Fibroblast of lung (primary cell): ENCODE data around the gene SEMA7A. TPM values are rescaled to one million over a fixed set of nuclear protein-coding genes. Genes with fewer than 3 reads are reported as not detected.

Experiments
- DNase-seq, 2 donors: peaks; one replicate each; pipeline versions ENCODE4 v3.0.0 to v3.0.0-alpha.2; 2010; ENCODE audit warnings: low read depth in 2 of 2
- H2AFZ ChIP-seq: 2 replicates; pipeline ENCODE4 v1.5.1; 2012; ENCODE audit warnings: low read length, control low read depth, inconsistent platforms
- H3K27ac ChIP-seq: 2 replicates; pipeline ENCODE4 v1.5.1; 2011; ENCODE audit warnings: low read length, control low read depth; ENCODE audit not compliant: insufficient read depth
- H3K27me3 ChIP-seq: 2 replicates; pipeline ENCODE4 v1.5.1; 2011; ENCODE audit warnings: mild to moderate bottlenecking, low read length; ENCODE audit not compliant: control insufficient read depth, insufficient read depth
- H3K36me3 ChIP-seq: 2 replicates; pipeline ENCODE4 v1.5.1; 2011; ENCODE audit warnings: low read length; ENCODE audit not compliant: control insufficient read depth, insufficient read depth
- H3K4me1 ChIP-seq: 2 replicates; pipeline ENCODE4 v1.5.1; 2011; ENCODE audit warnings: low read length; ENCODE audit not compliant: control insufficient read depth, insufficient read depth; ENCODE audit errors: extremely low read depth
- H3K4me2 ChIP-seq: 2 replicates; pipeline ENCODE4 v1.5.1; 2011; ENCODE audit warnings: low read length, control low read depth; ENCODE audit not compliant: insufficient read depth; ENCODE audit errors: extremely low read depth
- H3K4me3 ChIP-seq, 4 experiments: fragments of 200-600 bp in 1 of 4; sonication (generic) in 1 of 4; replicated peaks in 1 of 4; 2 replicates each; pipeline ENCODE4 v1.5.1; 2011 to 2016; ENCODE audit warnings: low read length in 4 of 4, low read depth in 3 of 4, mild to moderate bottlenecking in 3 of 4, control low read depth in 2 of 4, inconsistent platforms in 1 of 4, mixed read lengths in 1 of 4; ENCODE audit not compliant: insufficient read depth in 1 of 4; ENCODE audit errors: control extremely low read depth in 1 of 4
- H3K79me2 ChIP-seq: 2 replicates; pipeline ENCODE4 v1.5.1; 2012; ENCODE audit warnings: mild to moderate bottlenecking, low read length, inconsistent platforms; ENCODE audit not compliant: control insufficient read depth, insufficient read depth
- H3K9ac ChIP-seq: 2 replicates; pipeline ENCODE4 v1.5.1; 2011; ENCODE audit warnings: mild to moderate bottlenecking, low read length, control low read depth; ENCODE audit not compliant: insufficient read depth
- H3K9me3 ChIP-seq: 2 replicates; pipeline ENCODE4 v1.5.1; 2012; ENCODE audit warnings: low read depth, low read length; ENCODE audit not compliant: control insufficient read depth, insufficient read depth
- H4K20me1 ChIP-seq: 2 replicates; pipeline ENCODE4 v1.5.1; 2011; ENCODE audit warnings: low read length; ENCODE audit not compliant: control insufficient read depth, insufficient read depth; ENCODE audit errors: extremely low read depth
- EZH2 ChIP-seq: IDR thresholded peaks from 2 replicates; pipeline ENCODE4 v1.5.1; 2012; ENCODE audit warnings: low read length, control low read depth, mild to moderate bottlenecking; ENCODE audit errors: missing control alignments
- polyA plus RNA-seq, 2 donors: library from polyadenylated mRNA; depleted of rRNA in 1 of 2; stranded (reverse) in 1 of 2; unstranded in 1 of 2; fragments of >200 nt; gene quantifications; 2 replicates each; pipeline ENCODE4 v1.2.1, GENCODE V29; 2011 to 2012; ENCODE audit warnings: missing spikeins in 1 of 2
- total RNA-seq: library from RNA; depleted of rRNA; stranded (reverse); fragments of >200 nt; gene quantifications from 2 replicates; pipeline ENCODE4 v1.2.1, GENCODE V29; 2014
- TF ChIP-seq, protein P1 (sequence below), 2 donors: IDR thresholded peaks in 1 of 2; conservative IDR thresholded peaks in 1 of 2; 1 replicate in 1 of 2; 2 replicates in 1 of 2; pipeline ENCODE4 v1.5.1; 2011 to 2012; ENCODE audit warnings: low read length in 2 of 2, control low read depth in 1 of 2, inconsistent platforms in 1 of 2, low read depth in 1 of 2, mild to moderate bottlenecking in 1 of 2

SEMA7A gene
- total and polyA plus RNA-seq, 2 donors (not counting 1 experiment from before 2014, with no cell fraction given): 5.6 to 12.5 TPM

- peak in 1 of 2 donors; percentile 87 for DNase-seq
- no peaks in the 10 kb centered on the region for H3K9me3 ChIP-seq
- no peak for TF ChIP-seq EZH2
- TF ChIP-seq, protein P1, sequence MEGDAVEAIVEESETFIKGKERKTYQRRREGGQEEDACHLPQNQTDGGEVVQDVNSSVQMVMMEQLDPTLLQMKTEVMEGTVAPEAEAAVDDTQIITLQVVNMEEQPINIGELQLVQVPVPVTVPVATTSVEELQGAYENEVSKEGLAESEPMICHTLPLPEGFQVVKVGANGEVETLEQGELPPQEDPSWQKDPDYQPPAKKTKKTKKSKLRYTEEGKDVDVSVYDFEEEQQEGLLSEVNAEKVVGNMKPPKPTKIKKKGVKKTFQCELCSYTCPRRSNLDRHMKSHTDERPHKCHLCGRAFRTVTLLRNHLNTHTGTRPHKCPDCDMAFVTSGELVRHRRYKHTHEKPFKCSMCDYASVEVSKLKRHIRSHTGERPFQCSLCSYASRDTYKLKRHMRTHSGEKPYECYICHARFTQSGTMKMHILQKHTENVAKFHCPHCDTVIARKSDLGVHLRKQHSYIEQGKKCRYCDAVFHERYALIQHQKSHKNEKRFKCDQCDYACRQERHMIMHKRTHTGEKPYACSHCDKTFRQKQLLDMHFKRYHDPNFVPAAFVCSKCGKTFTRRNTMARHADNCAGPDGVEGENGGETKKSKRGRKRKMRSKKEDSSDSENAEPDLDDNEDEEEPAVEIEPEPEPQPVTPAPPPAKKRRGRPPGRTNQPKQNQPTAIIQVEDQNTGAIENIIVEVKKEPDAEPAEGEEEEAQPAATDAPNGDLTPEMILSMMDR (conservative IDR thresholded peaks at IDR 0.05 in 1 of 2, IDR thresholded peaks at IDR 0.05 in 1 of 2; ENCODE audit: low read depth in 1 of 2, low read length in 2 of 2): no peak
- H3K4me2 ChIP-seq: no peak overlapping the region
- H3K27me3 ChIP-seq: no peaks in the 10 kb centered on the region
- H3K36me3 ChIP-seq: no peaks in the 10 kb centered on the region
- no peak overlapping the region for H2AFZ ChIP-seq
- no peak overlapping the region for H3K27ac ChIP-seq
- no peak overlapping the region for H3K4me3 ChIP-seq
- no peaks in the 10 kb centered on the region for H4K20me1 ChIP-seq
- H3K79me2 ChIP-seq: no peaks in the 10 kb centered on the region
- peaks cover 7% of the 10 kb centered on the region for H3K4me1 ChIP-seq
- H3K9ac ChIP-seq: no peak overlapping the region
Observed at GRCh38 chr15:74378848-74379247, 54.9 kb downstream of the SEMA7A start.

GRCh38 chr15:74377831-74378766 is 55.7 kb downstream of the SEMA7A start:
- Histone ChIP-seq H3K4me3 (no peak overlapping the region), H3K27me3 (peaks cover 3% of the 10 kb centered on the region), H3K79me2 (no peaks in the 10 kb centered on the region), H3K9me3 (no peaks in the 10 kb centered on the region), H4K20me1 (no peaks in the 10 kb centered on the region), H3K36me3 (no peaks in the 10 kb centered on the region), H3K27ac (no peak overlapping the region), H2AFZ (no peak overlapping the region), H3K4me2 (no peak overlapping the region), H3K4me1 (peaks cover 5% of the 10 kb centered on the region), H3K9ac (no peak overlapping the region)
- TF ChIP-seq EZH2: no peak
- TF ChIP-seq, protein P1 (conservative IDR thresholded peaks at IDR 0.05 in 1 of 2, IDR thresholded peaks at IDR 0.05 in 1 of 2; ENCODE audit: low read depth in 1 of 2, low read length in 2 of 2): no peak
- no peak for DNase-seq

DNA sequence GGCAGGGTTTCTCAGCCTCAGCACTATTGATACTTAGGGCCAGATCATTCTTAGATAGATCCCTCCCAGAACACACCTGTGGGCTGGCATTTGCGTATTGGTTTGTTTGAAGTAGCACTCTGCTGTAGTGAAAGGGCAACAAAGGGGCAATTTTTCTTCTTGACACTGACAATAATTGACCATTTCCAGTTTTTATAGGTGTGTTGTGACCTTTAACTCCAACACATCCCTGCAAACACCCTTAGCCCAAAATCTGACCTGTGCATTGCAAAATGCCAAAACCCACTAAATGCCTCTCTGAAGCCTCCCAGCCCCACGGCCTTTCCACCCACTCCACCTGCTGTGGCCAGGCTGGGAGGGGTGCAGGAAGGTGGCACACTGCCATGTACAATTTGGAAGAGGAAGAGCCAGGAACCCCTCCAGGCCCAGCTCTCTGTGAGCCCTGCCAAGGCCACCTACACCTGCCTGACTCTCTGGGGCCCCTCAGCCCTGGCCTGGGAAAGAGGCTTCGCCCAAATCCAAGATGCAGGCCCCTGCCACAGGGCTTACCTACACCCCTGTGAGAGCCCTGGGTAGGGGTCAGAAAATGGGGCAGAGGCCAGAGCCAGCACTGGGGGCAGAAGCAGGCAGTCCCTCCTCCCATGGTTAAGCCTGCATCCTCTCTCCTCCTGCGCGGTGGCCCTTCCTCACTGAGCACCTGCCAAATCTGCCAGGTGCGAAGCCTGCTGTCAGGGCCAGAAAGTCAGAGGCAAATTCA is 56.8 kb downstream of the SEMA7A start:
- Histone ChIP-seq H3K9me3 (no peaks in the 10 kb centered on the region), H3K27ac (no peak overlapping the region), H3K79me2 (no peaks in the 10 kb centered on the region), H3K36me3 (no peaks in the 10 kb centered on the region), H3K9ac (no peak overlapping the region), H3K4me3 (no peak overlapping the region), H3K4me1 (peaks cover 5% of the 10 kb centered on the region), H4K20me1 (no peaks in the 10 kb centered on the region), H3K27me3 (peaks cover 9% of the 10 kb centered on the region), H2AFZ (no peak overlapping the region), H3K4me2 (no peak overlapping the region)
- TF ChIP-seq, protein P1 (conservative IDR thresholded peaks at IDR 0.05 in 1 of 2, IDR thresholded peaks at IDR 0.05 in 1 of 2; ENCODE audit: low read depth in 1 of 2, low read length in 2 of 2): no peak
- TF ChIP-seq EZH2: no peak
- no peak for DNase-seq
